HG03280 (cell line): Measurements from ENCODE around the gene OOSP2.

Experiments used
- ATAC-seq: cut with Tn5 transposase; IDR thresholded peaks from one replicate; pipeline ENCODE4 v1.9.1; 2021; ENCODE audit warnings: mild to moderate bottlenecking, moderate library complexity; ENCODE audit not compliant: unreplicated experiment

Gene OOSP2

GRCh38 chr11:60078745-60079144 is 38.5 kb downstream of the OOSP2 start:
- no peak for ATAC-seq

DNA sequence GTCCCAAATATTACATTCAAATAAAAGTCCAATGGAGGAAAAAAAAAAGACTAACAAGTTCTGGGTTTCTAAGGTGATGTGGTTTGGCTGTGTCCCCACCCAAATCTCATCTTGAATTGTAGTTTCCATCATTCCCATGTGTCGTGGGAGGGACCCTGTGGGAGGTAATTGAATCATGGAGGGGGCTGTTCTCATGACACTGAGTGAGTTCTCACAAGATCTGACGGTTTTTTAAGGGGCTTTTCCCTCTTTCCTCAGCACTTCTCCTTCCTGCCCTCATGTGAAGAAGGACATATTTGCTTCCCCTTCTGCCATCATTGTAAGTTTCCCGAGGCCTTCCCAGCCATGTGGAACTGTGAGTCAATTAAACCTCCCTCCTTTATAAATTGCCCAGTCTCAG is 40.3 kb downstream of the OOSP2 start:
- ATAC-seq, result no peak

GRCh38 chr11:60084631-60085273 is 44.5 kb downstream of the OOSP2 start:
- no peak for ATAC-seq

GRCh38 chr11:60085909-60086308 is 45.7 kb downstream of the OOSP2 start:
- no peak for ATAC-seq

GRCh38 chr11:60087239-60087638 is 47.0 kb downstream of the OOSP2 start:
- ATAC-seq, result no peak

DNA sequence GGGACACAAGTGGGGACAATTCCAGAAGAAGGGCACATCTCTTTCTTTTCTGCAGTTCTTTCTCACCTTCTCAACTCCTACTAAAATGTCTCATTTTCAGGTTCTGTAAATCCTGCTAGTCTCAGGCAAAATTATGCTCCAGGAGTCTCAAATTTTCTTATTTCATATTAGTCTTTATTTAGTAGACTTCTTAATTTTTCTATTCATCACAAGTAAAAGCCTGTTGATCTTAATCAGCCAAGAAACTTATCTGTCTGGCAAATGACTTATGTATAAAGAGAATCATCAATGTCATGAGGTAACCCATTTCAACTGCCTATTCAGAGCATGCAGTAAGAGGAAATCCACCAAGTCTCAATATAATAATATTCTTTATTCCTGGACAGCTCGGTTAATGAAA is 48.2 kb downstream of the OOSP2 start, which contains the start of gene MS4A2:
MS4A2 (plus strand) TSS at position 301 of the 400 bp plus-strand sequence. CDS start 102 bp downstream, outside the sequence.
- ATAC-seq, result no peak

DNA sequence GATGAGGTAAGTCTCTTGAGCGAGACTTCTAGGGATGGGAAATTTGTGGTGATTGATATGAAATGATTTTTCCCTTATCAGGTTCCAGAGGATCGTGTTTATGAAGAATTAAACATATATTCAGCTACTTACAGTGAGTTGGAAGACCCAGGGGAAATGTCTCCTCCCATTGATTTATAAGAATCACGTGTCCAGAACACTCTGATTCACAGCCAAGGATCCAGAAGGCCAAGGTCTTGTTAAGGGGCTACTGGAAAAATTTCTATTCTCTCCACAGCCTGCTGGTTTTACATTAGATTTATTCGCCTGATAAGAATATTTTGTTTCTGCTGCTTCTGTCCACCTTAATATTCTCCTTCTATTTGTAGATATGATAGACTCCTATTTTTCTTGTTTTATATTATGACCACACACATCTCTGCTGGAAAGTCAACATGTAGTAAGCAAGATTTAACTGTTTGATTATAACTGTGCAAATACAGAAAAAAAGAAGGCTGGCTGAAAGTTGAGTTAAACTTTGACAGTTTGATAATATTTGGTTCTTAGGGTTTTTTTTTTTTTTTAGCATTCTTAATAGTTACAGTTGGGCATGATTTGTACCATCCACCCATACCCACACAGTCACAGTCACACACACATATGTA is 55.4 kb downstream of the OOSP2 start:
- no peak for ATAC-seq

DNA sequence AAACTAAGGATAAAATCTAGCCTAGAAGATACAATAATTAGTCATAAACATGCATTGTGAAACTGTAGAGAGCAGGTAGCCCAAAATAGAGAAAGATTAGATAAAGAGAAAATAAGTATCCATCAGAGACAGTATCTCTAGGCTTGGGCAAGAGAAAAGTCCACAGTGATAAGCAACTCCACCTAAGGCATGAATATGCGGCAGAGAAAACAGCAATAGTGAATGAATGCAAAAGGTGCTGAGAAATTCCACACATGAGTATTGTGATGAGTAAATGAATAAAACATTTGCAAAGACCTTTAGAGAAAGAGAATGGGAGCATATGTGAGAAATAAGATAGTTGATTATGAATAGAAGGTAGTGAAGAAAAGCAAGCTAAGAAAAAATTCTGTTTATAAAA is 57.0 kb downstream of the OOSP2 start:
- ATAC-seq, result no peak
